Ramos (cell line): ENCODE data around the gene ZNF793.

Source experiments
- in situ Hi-C: fragments of 300-500 bp; cut with MboI; formaldehyde crosslinking; loops from one replicate; pipeline ENCODE4 v1.14.3; 2022; ENCODE audit warnings: low sequenced_read_pairs; ENCODE audit not compliant: unreplicated experiment

The ZNF793 gene

DNA sequence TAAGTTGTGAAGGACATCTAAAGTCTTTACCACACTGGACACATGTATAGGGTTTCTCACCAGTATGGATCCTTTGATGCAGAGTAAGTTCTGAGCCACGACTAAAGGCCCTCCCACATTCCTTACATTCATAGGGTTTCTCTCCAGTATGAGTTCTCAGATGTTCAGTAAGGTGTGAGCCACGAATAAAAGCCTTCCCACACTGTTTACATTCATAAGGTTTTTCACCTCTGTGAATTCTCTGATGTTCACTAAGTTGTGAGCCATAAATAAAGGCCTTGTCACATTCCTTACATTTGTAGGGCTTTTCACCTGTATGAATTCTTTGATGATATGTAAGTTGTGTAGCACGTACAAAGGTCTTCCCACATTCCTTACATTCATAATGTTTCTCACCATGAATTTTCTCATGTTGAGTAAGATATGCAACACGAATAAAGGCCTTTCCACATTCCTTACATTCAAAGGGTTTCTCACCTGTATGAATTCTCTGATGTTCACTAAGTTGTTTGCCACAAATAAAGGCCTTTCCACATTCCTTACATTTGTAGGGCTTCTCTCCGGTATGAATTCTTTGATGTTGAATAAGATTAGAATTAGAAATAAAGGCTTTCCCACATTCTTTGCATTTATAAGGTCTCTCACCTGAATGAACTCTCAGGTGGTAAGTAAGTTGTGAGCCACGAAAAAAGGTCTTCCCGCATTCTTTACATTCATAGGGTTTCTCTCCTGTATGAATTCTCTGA, 58.1 kb downstream of the ZNF793 start:
- in situ Hi-C loops, result no loop called here

DNA sequence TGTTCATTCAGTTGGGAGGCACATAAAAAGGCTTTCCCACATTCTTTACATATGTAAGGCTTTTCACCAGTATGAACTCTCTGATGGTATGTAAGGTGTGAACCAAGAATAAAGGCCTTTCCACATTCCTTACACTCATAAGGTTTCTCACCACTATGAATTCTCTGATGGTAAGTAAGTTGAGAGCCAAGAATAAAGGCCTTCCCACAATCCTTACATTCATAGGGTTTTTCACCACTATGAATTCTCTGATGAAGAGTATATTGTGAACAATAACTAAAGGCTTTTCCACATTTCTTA, 58.6 kb downstream of the ZNF793 start:
- in situ Hi-C loops, result no loop called here

DNA sequence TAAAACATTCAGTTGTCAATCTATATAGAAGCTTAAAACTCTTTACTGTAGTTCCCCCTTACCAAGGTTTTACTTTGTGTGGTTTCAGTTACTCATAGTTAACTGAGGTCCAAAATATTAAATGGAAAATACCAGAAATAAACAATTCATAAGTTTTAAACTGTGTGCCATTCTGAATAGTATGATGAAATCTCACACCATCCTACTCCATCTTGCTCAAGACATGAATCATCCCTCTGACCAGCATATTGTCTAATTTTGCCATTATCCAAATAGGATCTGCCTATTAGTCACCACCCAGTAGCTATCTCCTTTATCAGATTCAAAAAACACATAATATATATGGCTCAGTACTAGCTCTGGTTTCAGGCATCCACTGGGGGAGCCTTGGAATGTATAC, 65.5 kb downstream of the ZNF793 start:
- in situ Hi-C loops, result no loop called here

GRCh38 chr19:37583340-37583739, 76.6 kb downstream of the ZNF793 start:
- in situ Hi-C loops, result no loop called here
